ENCODE measurements around the gene CALN1.

GRCh38 chr7:72416846-72417245, 4.7 kb upstream of the CALN1 start:
- no peak for TF ChIP-seq CTCF (IDR thresholded peaks at IDR 0.05)
- TF ChIP-seq POLR2A (IDR thresholded peaks at IDR 0.05): no peak

Measured in heart left ventricle (tissue), 13 donors.